K562 (cell line): ENCODE measurements around the gene PDZD2. TPM values are rescaled to one million over a fixed set of nuclear protein-coding genes. Genes with fewer than 3 reads are reported as not detected.

Source experiments
- ATAC-seq: fragments of 200-7000 bp; cut with Tn5 transposase; 3 replicates; pipeline ENCODE4 v1.9.1; 2020; ENCODE audit warnings: moderate library complexity
- BruUV-seq: library from RNA; stranded (reverse); fragments of 400-500 nt; replicated peaks from 2 replicates; lab custom pipeline; 2021; lab: Mats Ljungman, UMichigan
- CTCF ChIA-PET: fragments of 300-600 bp; formaldehyde crosslinking; extraction: SDS; loops from one replicate; lab custom pipeline; 2021; ENCODE audit warnings: low intra/inter-chr PET ratio; lab: Yijun Ruan, JAX
- POLR2A ChIA-PET: fragments of 300-600, 350-650 bp; sonication (Branson Sonifier 250); formaldehyde crosslinking; extraction: SDS; loops from one replicate; lab custom pipeline; 2021; ENCODE audit warnings: antibody characterized with exemption, inconsistent platforms; lab: Yijun Ruan, JAX
- DNase-seq, 4 experiments: peaks; one replicate each; pipeline versions ENCODE4 v3.0.0 to v3.0.0-alpha.2; 2011 to 2018; ENCODE audit warnings: low spot score in 3 of 4, mixed read lengths in 3 of 4; ENCODE audit errors: extremely low read depth in 1 of 4
- FAIRE-seq: peaks from 2 replicates; lab custom pipeline; 2011; peaks lifted over from hg19 to GRCh38; lab: Jason Lieb, UNC
- H2AFZ ChIP-seq: 2 replicates; pipeline ENCODE4 v1.6.0; 2011; ENCODE audit warnings: low read depth, low read length, control low read depth, inconsistent platforms
- H3K27ac ChIP-seq: fragments of 200-600 bp; 3 replicates; pipeline ENCODE4 v1.8.0; 2011; ENCODE audit warnings: low read depth, mild to moderate bottlenecking, control low read depth, inconsistent platforms, low read length, moderate library complexity, mixed read lengths; ENCODE audit errors: extremely low read depth
- H3K27me3 ChIP-seq, 2 experiments: fragments of 300-600 bp in 1 of 2; 2 replicates in 1 of 2; 3 replicates in 1 of 2; pipeline versions ENCODE4 v1.6.0 to v1.8.0; 2011; ENCODE audit warnings: inconsistent platforms in 2 of 2, low read length in 2 of 2, mild to moderate bottlenecking in 1 of 2, mixed read lengths in 1 of 2, moderate library complexity in 1 of 2; ENCODE audit not compliant: control insufficient read depth in 2 of 2, insufficient read depth in 2 of 2
- H3K36me3 ChIP-seq: fragments of 300-600 bp; 3 replicates; pipeline ENCODE4 v1.8.0; 2011; ENCODE audit warnings: mild to moderate bottlenecking, low read length, inconsistent platforms; ENCODE audit not compliant: control insufficient read depth, insufficient read depth
- H3K4me1 ChIP-seq, 2 experiments: fragments of 200-600 bp in 1 of 2; replicated peaks in 1 of 2; 2 replicates in 1 of 2; 3 replicates in 1 of 2; pipeline versions ENCODE4 v1.5.1 to v1.8.0; 2011; ENCODE audit warnings: inconsistent platforms in 2 of 2, low read length in 2 of 2, mild to moderate bottlenecking in 1 of 2, mixed read lengths in 1 of 2, moderate library complexity in 1 of 2; ENCODE audit not compliant: control insufficient read depth in 2 of 2, insufficient read depth in 2 of 2
- H3K4me2 ChIP-seq: 2 replicates; pipeline ENCODE4 v1.6.1; 2011; ENCODE audit warnings: low read length, control low read depth, inconsistent platforms, mixed read lengths; ENCODE audit not compliant: insufficient read depth
- H3K4me3 ChIP-seq: fragments of 200-600 bp; sonication (generic), shearing (Covaris generic); 2 replicates; pipeline ENCODE4 v1.5.1; 2016; ENCODE audit warnings: control low read depth, inconsistent platforms
- H3K79me2 ChIP-seq: fragments of 200-600 bp; 3 replicates; pipeline ENCODE4 v1.8.0; 2011; ENCODE audit warnings: low read length, inconsistent platforms; ENCODE audit not compliant: control insufficient read depth, insufficient read depth
- H3K9ac ChIP-seq, 2 experiments: 2 replicates each; pipeline versions ENCODE4 v1.6.0 to v1.6.1; 2011; ENCODE audit warnings: low read depth in 2 of 2, low read length in 2 of 2, control low read depth in 1 of 2, inconsistent platforms in 1 of 2, mild to moderate bottlenecking in 1 of 2, mixed read lengths in 1 of 2; ENCODE audit not compliant: insufficient read depth in 1 of 2
- H3K9me1 ChIP-seq: one replicate; pipeline ENCODE4 v1.6.0; 2011; ENCODE audit warnings: inconsistent platforms, mild to moderate bottlenecking, low read length, moderate library complexity; ENCODE audit not compliant: control insufficient read depth, insufficient read depth
- H3K9me3 ChIP-seq: replicated peaks from 2 replicates; pipeline ENCODE4 v1.5.1; 2011; ENCODE audit warnings: low read depth, low read length, inconsistent platforms; ENCODE audit not compliant: control insufficient read depth, insufficient read depth
- H4K20me1 ChIP-seq: replicated peaks from 2 replicates; pipeline ENCODE4 v1.6.1; 2011; ENCODE audit warnings: low read length, inconsistent platforms, mixed read lengths; ENCODE audit not compliant: control insufficient read depth, insufficient read depth
- CBX8 ChIP-seq: fragments of 200-600 bp; sonication (generic); IDR thresholded peaks from 2 replicates; pipeline ENCODE4 v1.6.1; 2012; ENCODE audit warnings: borderline replicate concordance, mixed run types, low read depth, mild to moderate bottlenecking, moderate library complexity, mixed read lengths, low read length, control low read depth, inconsistent platforms; ENCODE audit not compliant: poor library complexity, severe bottlenecking; ENCODE audit errors: extremely low read depth
- KDM1A ChIP-seq, 2 experiments: fragments of 450-650 bp; IDR thresholded peaks; 2 replicates each; pipeline ENCODE4 v1.6.1; 2016; ENCODE audit warnings: mild to moderate bottlenecking in 2 of 2
- MEF2D ChIP-seq: conservative IDR thresholded peaks from 2 replicates; pipeline ENCODE4 v1.6.1; 2016; ENCODE audit warnings: low read depth, missing genetic modification characterization, missing compliant biosample characterization
- ZC3H8 ChIP-seq: fragments of 450-650 bp; IDR thresholded peaks from 2 replicates; pipeline ENCODE4 v1.6.1; 2017
- ZNF766 ChIP-seq: fragments of 200-800 bp; sonication (Bioruptor generic); conservative IDR thresholded peaks from 2 replicates; pipeline ENCODE4 v1.6.1; 2016; ENCODE audit warnings: missing genetic modification characterization, missing compliant biosample characterization
- ZZZ3 ChIP-seq: fragments of 450-650 bp; IDR thresholded peaks from 2 replicates; pipeline ENCODE4 v1.6.1; 2016; ENCODE audit warnings: antibody characterized with exemption, mild to moderate bottlenecking, moderate library complexity
- WGBS: fragments of 100-300 bp; shearing (Covaris generic); methylation state at CpG from one replicate; pipeline ENCODE4 v1.1.6; 2016; ENCODE audit warnings: low coverage, mixed read lengths; ENCODE audit not compliant: insufficient coverage; ENCODE audit errors: missing lambda C conversion rate; 5-methylcytosine and 5-hydroxymethylcytosine counted together
- in situ Hi-C: fragments of 300-500 bp; cut with MboI; formaldehyde crosslinking; loops from 4 replicates; pipeline ENCODE4 v1.15.0; 2018; ENCODE audit warnings: inconsistent platforms, mixed read lengths
- intact Hi-C: fragments of 100-400 bp; cut with micrococcal nuclease; formaldehyde crosslinking; loops from 2 replicates; pipeline ENCODE4 v1.14.2; 2022
- polyA plus RNA-seq, 8 experiments: library from polyadenylated mRNA; depleted of rRNA in 4 of 8; stranded (reverse) in 5 of 8; unstranded in 3 of 8; fragments of >200 nt; fragmentation: Nextera tagmentation in 2 of 8; fragmentation: Illumina TruSeq in 1 of 8; extraction: Ambion mirVana in 2 of 8; extraction: Trizol in 1 of 8; gene quantifications; 2 replicates each; pipeline versions ENCODE4 v1.2.1 to v1.2.3, GENCODE V29; 2011 to 2014; ENCODE audit warnings: inconsistent platforms in 1 of 8, missing spikeins in 1 of 8
- total RNA-seq, 7 experiments: library from RNA; depleted of rRNA in 6 of 7; stranded (reverse); fragments of >200 nt in 6 of 7; fragmentation: Illumina TruSeq in 2 of 7; extraction: Trizol in 2 of 7; gene quantifications; 2 replicates each; pipeline versions ENCODE4 v1.2.1 to v1.2.3, GENCODE V29; 2011 to 2021; ENCODE audit warnings: low replicate concordance in 1 of 7
- TF ChIP-seq, protein P1 (sequence below): sonication (generic); formaldehyde crosslinking; IDR thresholded peaks from 2 replicates; pipeline ENCODE4 v1.8.0; 2022; ENCODE audit warnings: mild to moderate bottlenecking, missing genetic modification reagents, borderline replicate concordance
- TF ChIP-seq, protein P2 (sequence below): fragments of 150-350 bp; IDR thresholded peaks from 2 replicates; pipeline ENCODE4 v1.6.1; 2014; ENCODE audit warnings: low read depth, mild to moderate bottlenecking, low read length, borderline replicate concordance

The PDZD2 gene
- total and polyA plus RNA-seq, 9 of the 15 experiments (the other 6 are each of a cell fraction or from before 2014, with no cell fraction given): 0.02 to 0.08 (median 0.04) TPM; not detected in 6

DNA sequence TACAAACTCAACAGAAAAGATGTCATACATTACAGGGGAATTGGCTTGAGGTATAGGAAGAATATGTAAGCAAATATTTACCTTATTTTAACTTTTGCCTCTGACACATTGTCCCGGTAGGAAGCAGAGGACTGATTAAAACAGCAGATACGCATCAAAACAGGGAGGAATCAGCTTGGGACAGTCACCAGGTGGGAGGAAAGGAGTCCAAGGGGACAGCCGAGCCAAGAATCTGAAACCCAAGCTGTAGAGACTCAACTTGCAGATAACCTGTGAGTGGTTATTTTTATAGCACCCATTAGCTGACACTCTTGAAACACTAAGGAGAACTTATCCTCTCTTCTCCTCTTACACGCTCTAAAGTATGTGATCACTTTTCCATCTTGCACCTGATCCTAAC is 22.3 kb downstream of the PDZD2 start (continued):
- TF ChIP-seq ZC3H8 (no peak), ZZZ3 (no peak)

DNA sequence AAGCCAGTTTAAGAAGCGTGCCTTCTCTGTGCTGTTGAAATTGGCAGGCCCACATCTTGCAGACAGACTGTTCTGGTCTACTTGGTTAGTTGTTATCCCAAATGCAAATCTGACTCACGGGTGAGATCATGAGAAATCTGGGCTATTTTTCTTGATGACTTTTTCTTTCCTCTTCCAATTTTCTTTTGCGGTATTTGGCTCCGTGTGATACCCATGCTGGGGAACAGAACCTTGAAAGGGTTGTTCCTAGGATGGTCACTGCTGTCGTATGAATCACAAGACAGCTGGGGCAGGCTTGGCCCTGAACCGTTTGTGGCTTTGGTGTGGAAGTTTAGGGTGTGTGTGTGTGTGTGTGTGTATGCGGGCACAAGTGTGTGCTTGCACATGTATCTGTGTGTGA is 24.6 kb downstream of the PDZD2 start:
- no peak overlapping the region for H3K4me3 ChIP-seq
- H4K20me1 ChIP-seq: no peaks in the 10 kb centered on the region
- no peak overlapping the region for H3K9ac ChIP-seq
- no peak overlapping the region for H3K27ac ChIP-seq
- POLR2A ChIA-PET: no interaction called here
- no peaks in the 10 kb centered on the region for H3K9me3 ChIP-seq
- ATAC-seq (no peak), DNase-seq (no peak), FAIRE-seq (no peak)
- H3K9me1 ChIP-seq: no peaks in the 10 kb centered on the region
- BruUV-seq: no TSS peak
- no peaks in the 10 kb centered on the region for H3K79me2 ChIP-seq
- no peaks in the 10 kb centered on the region for H3K4me1 ChIP-seq
- H3K36me3 ChIP-seq: no peaks in the 10 kb centered on the region
- peaks cover 6 to 18% of the 10 kb centered on the region in 2 experiments; a peak in 3 of 5 replicates for H3K27me3 ChIP-seq
- 4% methylated on average over 7 of the region's 7 CpGs for WGBS
- no peak overlapping the region for H3K4me2 ChIP-seq
- H2AFZ ChIP-seq: no peak overlapping the region
- intact Hi-C loops: loop anchor here (5.0 to 10.0 kb wide), 2 partner anchors 81 to 421 kb away; no protein-coding TSS in a partner anchor
- in situ Hi-C loops: no loop called here
- CTCF ChIA-PET: no interaction called here
- TF ChIP-seq ZNF766 (CRISPR knock-in tag): no peak
- TF ChIP-seq, protein P1, sequence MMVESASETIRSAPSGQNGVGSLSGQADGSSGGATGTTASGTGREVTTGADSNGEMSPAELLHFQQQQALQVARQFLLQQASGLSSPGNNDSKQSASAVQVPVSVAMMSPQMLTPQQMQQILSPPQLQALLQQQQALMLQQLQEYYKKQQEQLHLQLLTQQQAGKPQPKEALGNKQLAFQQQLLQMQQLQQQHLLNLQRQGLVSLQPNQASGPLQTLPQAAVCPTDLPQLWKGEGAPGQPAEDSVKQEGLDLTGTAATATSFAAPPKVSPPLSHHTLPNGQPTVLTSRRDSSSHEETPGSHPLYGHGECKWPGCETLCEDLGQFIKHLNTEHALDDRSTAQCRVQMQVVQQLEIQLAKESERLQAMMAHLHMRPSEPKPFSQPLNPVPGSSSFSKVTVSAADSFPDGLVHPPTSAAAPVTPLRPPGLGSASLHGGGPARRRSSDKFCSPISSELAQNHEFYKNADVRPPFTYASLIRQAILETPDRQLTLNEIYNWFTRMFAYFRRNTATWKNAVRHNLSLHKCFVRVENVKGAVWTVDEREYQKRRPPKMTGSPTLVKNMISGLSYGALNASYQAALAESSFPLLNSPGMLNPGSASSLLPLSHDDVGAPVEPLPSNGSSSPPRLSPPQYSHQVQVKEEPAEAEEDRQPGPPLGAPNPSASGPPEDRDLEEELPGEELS (CRISPR knock-in tag): no peak
- TF ChIP-seq CBX8: no peak
- TF ChIP-seq, protein P2, sequence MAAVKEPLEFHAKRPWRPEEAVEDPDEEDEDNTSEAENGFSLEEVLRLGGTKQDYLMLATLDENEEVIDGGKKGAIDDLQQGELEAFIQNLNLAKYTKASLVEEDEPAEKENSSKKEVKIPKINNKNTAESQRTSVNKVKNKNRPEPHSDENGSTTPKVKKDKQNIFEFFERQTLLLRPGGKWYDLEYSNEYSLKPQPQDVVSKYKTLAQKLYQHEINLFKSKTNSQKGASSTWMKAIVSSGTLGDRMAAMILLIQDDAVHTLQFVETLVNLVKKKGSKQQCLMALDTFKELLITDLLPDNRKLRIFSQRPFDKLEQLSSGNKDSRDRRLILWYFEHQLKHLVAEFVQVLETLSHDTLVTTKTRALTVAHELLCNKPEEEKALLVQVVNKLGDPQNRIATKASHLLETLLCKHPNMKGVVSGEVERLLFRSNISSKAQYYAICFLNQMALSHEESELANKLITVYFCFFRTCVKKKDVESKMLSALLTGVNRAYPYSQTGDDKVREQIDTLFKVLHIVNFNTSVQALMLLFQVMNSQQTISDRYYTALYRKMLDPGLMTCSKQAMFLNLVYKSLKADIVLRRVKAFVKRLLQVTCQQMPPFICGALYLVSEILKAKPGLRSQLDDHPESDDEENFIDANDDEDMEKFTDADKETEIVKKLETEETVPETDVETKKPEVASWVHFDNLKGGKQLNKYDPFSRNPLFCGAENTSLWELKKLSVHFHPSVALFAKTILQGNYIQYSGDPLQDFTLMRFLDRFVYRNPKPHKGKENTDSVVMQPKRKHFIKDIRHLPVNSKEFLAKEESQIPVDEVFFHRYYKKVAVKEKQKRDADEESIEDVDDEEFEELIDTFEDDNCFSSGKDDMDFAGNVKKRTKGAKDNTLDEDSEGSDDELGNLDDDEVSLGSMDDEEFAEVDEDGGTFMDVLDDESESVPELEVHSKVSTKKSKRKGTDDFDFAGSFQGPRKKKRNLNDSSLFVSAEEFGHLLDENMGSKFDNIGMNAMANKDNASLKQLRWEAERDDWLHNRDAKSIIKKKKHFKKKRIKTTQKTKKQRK: no peak
- TF ChIP-seq KDM1A (IDR thresholded peaks at IDR 0.05): no peak
- TF ChIP-seq MEF2D: no peak
